ENCODE measurements around the gene SLC16A8. TPM values are rescaled to one million over a fixed set of nuclear protein-coding genes. Genes with fewer than 3 reads are reported as not detected.

The SLC16A8 gene
- total RNA-seq, 1 experiment from 2014 or later, result 1.1 TPM

- no peak overlapping the region for H3K4me2 ChIP-seq (ENCODE audit: insufficient read depth, insufficient read length, low read length)
- H3K79me1 ChIP-seq (ENCODE audit: insufficient read depth, low read depth, low read length, poor library complexity, severe bottlenecking), result no peaks in the 10 kb centered on the region
- no peak overlapping the region for H4K5ac ChIP-seq (ENCODE audit: insufficient read length, low read depth, low read length)
- no peak overlapping the region for H2BK12ac ChIP-seq (ENCODE audit: insufficient read length, low read depth, low read length)
- no peak overlapping the region for H2BK5ac ChIP-seq (ENCODE audit: insufficient read length, low read length)
- no peak overlapping the region for H3K4ac ChIP-seq (ENCODE audit: low read depth, low read length)
- H3K27me3 ChIP-seq (ENCODE audit: insufficient read depth, low read length), result no peaks in the 10 kb centered on the region
- H3K14ac ChIP-seq (ENCODE audit: insufficient read depth, low read length), result no peak overlapping the region
- H3K9me3 Mint-ChIP-seq, result no peaks in the 10 kb centered on the region
- H2AK5ac ChIP-seq (ENCODE audit: insufficient read length, low read length), result no peak overlapping the region
- no peak for DNase-seq
- no peak overlapping the region for H2BK15ac ChIP-seq (ENCODE audit: low read depth, low read length)
- no peak overlapping the region for H3K27ac Mint-ChIP-seq
- no peaks in the 10 kb centered on the region for H3K23me2 ChIP-seq (ENCODE audit: insufficient read length, low read depth, low read length, poor library complexity, severe bottlenecking)
- no peak for TF ChIP-seq CTCF (conservative IDR thresholded peaks at IDR 0.05)
- H4K8ac ChIP-seq (replicated peaks; ENCODE audit: insufficient read length, low read depth, low read length), result no peak overlapping the region
- H3K56ac ChIP-seq (ENCODE audit: insufficient read length, low read depth, low read length), result no peak overlapping the region
- peaks cover 0 to 10% of the 10 kb centered on the region in 2 experiments; a peak in 2 of 4 replicates for H3K4me1 Mint-ChIP-seq
- H3K27me3 Mint-ChIP-seq (ENCODE audit: low read depth), result no peaks in the 10 kb centered on the region
- H2BK120ac ChIP-seq (ENCODE audit: low read depth, low read length, poor library complexity, severe bottlenecking), result no peak overlapping the region
- H3K4me3 Mint-ChIP-seq, result no peak overlapping the region
- H3K23ac ChIP-seq (ENCODE audit: insufficient read length, low read depth, low read length), result no peak overlapping the region
- no peak overlapping the region for H3K18ac ChIP-seq (ENCODE audit: insufficient read length, low read depth, low read length)
- no peak overlapping the region for H3K27ac ChIP-seq (ENCODE audit: insufficient read length, low read depth, low read length)
- no CpG with 5 or more reads among the region's 25 CpGs for WGBS (ENCODE audit: extremely low coverage, insufficient read length, low lambda C conversion rate)
- no peaks in the 10 kb centered on the region for H3K4me1 ChIP-seq (ENCODE audit: insufficient read depth, low read length)
- H2AFZ ChIP-seq (ENCODE audit: low read length), result no peak overlapping the region
- no peaks in the 10 kb centered on the region for H4K20me1 ChIP-seq (ENCODE audit: control insufficient read depth, insufficient read depth, insufficient read length)
- no peak overlapping the region for H4K91ac ChIP-seq (ENCODE audit: insufficient read length, low read depth, low read length)
- no peaks in the 10 kb centered on the region for H3K79me2 ChIP-seq (ENCODE audit: insufficient read depth, low read length)
- H3K9ac ChIP-seq (ENCODE audit: extremely low read depth, insufficient read length, low read length), result no peak overlapping the region
- H2BK20ac ChIP-seq (ENCODE audit: low read depth, low read length, poor library complexity, severe bottlenecking), result no peak overlapping the region
- H3K36me3 Mint-ChIP-seq (ENCODE audit: insufficient read depth in 1 of 3, low read depth in 3 of 3), result peaks cover 9 to 57% (median 35%) of the 10 kb centered on the region in 3 experiments; a peak in 6 of 7 replicates
- H3T11ph ChIP-seq (ENCODE audit: low read length), result no peak overlapping the region
- no peaks in the 10 kb centered on the region for H3K9me3 ChIP-seq (ENCODE audit: control insufficient read depth, low read depth, low read length)
Measured at GRCh38 chr22:38072322-38073149, 11.4 kb downstream of the SLC16A8 start.
